NCI-H1092 (cell line): ENCODE measurements around the gene CATSPERZ.
"Not testable (repeated sequence)": the region's sequence is repeated elsewhere in the genome, so short reads cannot be mapped to it uniquely, and the experiment has no call there.

Experiments used
- DNase-seq: peaks from one replicate; lab custom pipeline; 2025; lab: John Stamatoyannopoulos, UW

Gene CATSPERZ

DNA sequence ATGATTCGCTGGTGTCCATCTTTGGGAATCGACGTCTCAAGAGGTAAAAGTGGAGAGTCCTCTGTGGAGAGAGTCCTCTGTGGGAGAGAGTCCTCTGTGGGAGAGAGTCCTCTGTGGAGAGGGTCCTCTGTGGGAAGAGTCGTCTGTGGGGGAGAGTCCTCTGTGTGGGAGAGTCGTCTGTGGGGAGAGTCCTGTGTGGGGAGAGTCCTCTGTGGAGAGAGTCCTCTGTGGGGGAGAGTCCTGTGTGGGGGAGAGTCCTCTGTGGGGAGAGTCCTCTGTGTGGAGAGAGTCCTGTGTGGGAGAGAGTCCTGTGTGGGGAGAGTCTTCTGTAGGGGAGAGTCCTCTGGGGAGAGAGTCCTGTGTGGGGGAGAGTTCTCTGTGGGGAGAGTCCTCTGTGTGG lies 20.9 kb downstream of the CATSPERZ start:
- no peak for DNase-seq

GRCh38 chr11:64321533-64321932 lies 21.4 kb downstream of the CATSPERZ start:
- no peak for DNase-seq

GRCh38 chr11:64322925-64323260 lies 22.7 kb downstream of the CATSPERZ start:
- no peak for DNase-seq

- no peak for DNase-seq
Measured at GRCh38 chr11:64323373-64323772, 23.2 kb downstream of the CATSPERZ start.

DNA sequence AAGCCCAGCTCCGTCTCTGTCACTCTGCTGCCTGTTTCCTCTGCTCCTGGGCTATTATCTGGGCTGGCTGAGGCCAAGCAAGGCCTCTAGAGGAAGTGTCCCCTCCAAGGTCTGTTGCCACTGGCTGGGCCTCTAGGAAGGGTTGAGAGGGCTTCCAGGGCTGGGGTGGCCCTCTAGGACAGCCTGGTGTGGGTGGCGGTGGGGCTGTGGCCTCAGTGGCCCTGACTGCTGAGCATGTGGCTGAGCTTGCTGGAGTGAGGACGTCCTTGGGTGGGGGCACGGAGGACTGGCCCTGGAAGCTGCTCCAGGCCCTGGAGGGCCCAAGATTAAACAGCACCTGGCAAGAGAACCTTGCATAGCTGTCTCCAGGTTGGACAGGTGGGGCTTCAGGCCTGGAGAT lies 23.8 kb downstream of the CATSPERZ start:
- DNase-seq, result not testable (repeated sequence)

GRCh38 chr11:64324692-64325469 lies 24.7 kb downstream of the CATSPERZ start:
- DNase-seq, result no peak

- no peak for DNase-seq
Measured at GRCh38 chr11:64327375-64327774, 27.2 kb downstream of the CATSPERZ start.

DNA sequence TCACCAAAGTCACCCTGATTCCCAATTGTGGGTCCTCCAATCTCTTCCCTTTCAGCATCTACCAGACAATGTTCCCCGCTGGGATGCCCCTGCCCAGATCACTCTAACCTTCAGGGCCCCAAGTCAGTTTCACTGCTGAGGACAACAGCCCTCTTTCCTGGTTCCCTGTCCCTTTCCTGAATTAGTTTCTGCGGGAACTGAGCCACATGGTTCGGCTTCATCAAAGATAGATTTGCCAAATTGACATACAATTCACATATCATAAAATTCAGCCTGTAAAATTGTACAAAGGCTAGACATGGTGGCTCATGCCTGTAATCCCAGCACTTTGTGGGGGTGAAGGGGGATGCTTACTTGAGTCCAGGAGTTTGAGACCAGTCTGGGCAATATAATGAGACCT lies 27.8 kb downstream of the CATSPERZ start:
- no peak for DNase-seq

GRCh38 chr11:64330888-64331287 lies 30.7 kb downstream of the CATSPERZ start:
- no peak for DNase-seq

- DNase-seq, result peak; percentile 68
Measured at GRCh38 chr11:64331569-64332371, 31.6 kb downstream of the CATSPERZ start.

DNA sequence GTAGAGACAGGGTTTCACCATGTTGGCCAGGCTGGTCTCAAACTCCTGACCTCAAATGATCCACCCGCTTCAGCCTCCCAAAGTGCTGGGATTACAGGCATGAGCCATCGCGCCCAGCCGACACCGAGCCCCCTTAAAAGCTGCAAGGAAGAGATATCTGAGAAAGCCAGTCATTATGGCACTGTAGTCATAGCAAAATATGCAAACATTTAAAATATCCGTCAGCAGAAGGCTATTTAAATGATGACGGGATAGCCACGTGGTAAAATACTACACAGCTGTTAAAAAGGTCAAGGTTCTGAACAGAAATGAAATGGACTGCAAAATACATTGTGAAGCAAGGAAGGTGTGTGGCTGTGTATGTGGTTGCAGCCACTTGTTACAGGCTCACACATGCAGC lies 33.4 kb downstream of the CATSPERZ start:
- no peak for DNase-seq

GRCh38 chr11:64334764-64335735 lies 34.9 kb downstream of the CATSPERZ start:
- DNase-seq, result peak; percentile 25

- no peak for DNase-seq
Measured at GRCh38 chr11:64337538-64338249, 37.5 kb downstream of the CATSPERZ start.

GRCh38 chr11:64338716-64339115 lies 38.6 kb downstream of the CATSPERZ start:
- DNase-seq, result no peak

- DNase-seq, result no peak
Measured at GRCh38 chr11:64339286-64339685, 39.1 kb downstream of the CATSPERZ start.

DNA sequence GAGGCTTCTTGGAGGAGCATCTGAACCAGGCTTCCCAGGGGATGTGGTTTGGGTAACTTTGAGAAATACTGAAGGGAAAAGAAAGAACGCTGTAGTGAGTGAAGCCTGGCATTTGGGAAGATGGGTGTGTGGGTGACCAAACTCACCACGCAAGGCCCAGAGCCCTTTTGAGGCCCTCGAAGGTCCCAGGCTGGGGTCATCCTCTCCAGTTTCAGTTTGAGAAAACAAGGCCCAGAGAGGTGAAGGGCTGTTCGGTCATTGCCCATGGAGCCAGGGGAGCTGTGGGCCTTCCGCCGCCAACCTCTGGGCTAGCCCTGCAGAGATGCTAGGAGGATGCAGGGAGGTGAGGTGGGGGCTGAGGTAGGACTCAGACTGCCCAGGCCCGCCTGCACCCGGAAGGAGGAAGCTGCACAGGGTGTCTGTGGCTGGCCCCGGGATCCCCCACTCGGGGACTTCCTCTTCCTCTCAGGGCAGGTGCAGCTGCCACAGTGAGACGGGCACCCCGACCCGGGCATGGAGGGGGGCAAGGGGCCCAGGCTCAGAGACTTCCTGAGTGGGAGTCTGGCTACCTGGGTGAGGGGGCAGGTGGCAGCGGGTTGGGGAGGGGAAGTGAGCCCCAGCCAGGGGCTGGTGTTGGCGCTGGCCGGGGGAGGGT lies 39.7 kb downstream of the CATSPERZ start, which contains the start of gene CCDC88B:
Gene CCDC88B, plus strand, starts transcription at position 451 of the 655 bp plus-strand sequence. Its CDS starts 63 bp downstream, at position 514.
- DNase-seq, result no peak

DNA sequence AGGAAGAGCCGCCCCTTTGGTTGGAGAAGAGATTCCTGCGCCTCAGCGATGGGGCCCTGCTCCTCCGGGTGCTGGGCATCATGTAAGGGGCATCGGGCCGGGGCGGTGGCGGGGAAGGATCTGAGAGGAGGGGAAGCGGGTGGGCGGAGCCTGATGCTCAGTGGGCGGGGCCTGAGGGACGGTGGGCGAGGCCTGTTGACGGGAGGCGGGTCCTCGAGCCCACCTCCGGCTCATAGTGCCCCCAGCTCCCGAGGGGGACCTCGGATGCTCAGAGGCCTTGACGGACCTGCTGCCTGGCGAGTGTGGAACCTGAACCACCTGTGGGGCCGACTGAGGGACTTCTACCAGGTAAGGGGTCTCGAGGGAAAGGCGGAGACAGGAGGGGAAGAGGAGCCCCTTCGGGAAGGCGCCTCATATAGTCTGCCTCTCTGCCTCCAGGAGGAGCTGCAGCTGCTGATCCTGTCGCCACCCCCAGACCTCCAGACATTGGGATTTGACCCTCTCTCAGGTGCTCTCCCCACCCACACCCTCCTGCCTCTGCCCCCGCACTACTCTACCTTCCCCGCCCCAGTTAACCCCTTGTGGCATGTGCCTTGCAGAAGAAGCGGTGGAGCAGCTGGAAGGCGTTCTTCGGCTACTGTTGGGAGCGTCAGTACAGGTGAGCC lies 40.6 kb downstream of the CATSPERZ start:
- DNase-seq, result no peak

GRCh38 chr11:64341429-64341828 lies 41.3 kb downstream of the CATSPERZ start:
- DNase-seq, result no peak

DNA sequence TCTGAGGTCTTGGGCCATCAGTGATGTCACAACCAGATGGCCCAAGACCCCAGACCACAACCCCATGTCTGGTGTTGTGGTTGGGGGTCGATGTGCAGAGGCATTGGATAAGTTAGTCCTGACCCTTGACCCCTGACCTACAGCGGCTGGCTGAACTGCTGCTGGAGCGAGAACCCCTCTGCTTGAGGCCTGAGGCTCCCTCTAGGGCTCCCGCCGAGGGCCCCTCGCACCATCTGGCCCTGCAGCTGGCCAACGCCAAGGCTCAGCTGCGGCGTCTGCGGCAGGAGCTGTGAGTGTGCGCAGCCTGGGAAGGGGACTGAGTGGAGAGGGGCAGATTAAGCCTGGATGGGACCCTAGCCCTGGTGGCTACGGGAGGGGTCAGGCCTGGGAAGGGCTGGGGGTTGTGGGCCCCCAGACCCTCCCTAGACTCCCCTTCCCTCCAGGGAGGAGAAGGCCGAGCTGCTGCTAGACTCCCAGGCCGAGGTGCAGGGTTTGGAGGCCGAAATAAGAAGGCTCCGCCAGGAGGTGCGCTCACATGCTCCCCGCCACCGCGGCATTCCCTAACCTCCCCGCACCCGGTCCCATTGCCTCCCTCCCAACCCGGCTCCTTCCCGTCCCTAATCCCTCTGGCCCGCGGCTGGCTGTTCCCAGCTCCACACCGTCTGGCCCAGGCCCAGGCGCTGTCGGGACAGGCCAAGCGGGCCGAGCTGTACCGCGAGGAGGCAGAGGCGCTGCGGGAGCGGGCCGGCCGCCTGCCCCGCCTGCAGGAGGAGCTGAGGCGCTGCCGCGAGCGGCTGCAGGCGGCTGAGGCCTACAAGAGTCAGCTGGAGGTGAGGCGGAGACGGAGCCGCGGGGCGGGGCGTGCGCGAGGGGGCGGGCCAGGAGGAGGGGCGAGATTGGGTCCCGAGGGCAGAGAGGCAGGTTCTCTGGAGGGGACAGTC lies 42.0 kb downstream of the CATSPERZ start:
- DNase-seq, result no peak
